ENCODE data around the gene SMIM14.
"Not testable (repeated sequence)": the region's sequence is repeated elsewhere in the genome, so short reads cannot be mapped to it uniquely, and the experiment has no call there.

- not testable (repeated sequence) for TF ChIP-seq CTCF (IDR thresholded peaks at IDR 0.05; ENCODE audit: low read depth, low read length, poor library complexity, severe bottlenecking); EZH2phosphoT487 (IDR thresholded peaks at IDR 0.05; ENCODE audit: borderline replicate concordance, low read length)
Measured at GRCh38 chr4:39502664-39503035, 136.0 kb downstream of the SMIM14 start.
